ENCODE data around the gene LRRN4CL.
"Not testable (repeated sequence)": the region's sequence is repeated elsewhere in the genome, so short reads cannot be mapped to it uniquely, and the experiment has no call there.

Gene LRRN4CL

DNA sequence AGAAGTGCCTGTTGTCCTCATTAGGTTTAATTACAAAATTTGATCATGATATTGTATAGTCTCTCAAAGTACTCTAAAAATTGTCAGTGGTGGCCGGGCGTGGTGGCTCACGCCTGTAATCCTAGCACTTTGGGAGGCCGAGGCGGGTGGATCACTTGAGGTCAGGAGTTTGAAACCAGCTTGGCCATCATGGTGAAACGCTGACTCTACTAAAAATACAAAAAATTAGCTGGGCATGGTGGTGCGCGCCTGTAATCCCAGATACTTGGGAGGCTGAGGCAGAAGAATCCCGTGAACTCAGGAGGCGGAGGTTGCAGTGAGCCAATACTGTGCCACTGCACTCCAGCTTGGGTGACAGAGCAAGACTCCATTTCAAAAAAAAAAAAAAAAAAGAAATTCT lies 13.9 kb downstream of the LRRN4CL start:
- not testable (repeated sequence) for DNase-seq (ENCODE audit: low read depth)

DNA sequence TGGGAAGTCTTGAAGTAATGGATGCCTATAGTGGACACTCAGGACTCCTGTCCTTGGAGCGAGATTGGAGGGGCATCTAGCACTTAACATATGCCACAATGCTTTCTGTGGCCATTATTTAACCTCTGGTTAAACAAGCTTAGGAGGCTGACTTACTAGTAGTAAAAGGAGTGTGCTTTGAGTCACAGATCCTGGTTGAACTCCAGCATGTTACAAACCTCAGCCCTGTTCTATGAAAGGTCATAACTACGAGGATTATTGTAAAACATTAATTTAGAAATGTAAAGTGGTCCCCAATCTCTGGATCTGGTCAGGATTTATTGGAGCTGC lies 16.2 kb downstream of the LRRN4CL start:
- DNase-seq (ENCODE audit: low read depth) = no peak

DNA sequence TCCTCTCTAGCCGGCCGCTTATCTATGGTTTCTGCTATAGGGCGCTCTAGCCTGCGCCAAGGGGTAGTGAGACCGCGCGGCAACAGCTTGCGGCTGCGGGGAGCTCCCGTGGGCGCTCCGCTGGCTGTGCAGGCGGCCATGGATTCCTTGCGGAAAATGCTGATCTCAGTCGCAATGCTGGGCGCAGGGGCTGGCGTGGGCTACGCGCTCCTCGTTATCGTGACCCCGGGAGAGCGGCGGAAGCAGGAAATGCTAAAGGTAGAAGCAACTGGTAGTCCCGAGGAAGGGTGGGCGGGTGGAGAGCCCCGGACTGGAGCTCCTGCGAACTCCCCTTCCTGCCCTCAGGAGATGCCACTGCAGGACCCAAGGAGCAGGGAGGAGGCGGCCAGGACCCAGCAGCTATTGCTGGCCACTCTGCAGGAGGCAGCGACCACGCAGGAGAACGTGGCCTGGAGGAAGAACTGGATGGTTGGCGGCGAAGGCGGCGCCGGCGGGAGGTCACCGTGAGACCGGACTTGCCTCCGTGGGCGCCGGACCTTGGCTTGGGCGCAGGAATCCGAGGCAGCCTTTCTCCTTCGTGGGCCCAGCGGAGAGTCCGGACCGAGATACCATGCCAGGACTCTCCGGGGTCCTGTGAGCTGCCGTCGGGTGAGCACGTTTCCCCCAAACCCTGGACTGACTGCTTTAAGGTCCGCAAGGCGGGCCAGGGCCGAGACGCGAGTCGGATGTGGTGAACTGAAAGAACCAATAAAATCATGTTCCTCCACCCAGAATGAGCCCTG lies 17.5 kb downstream of the LRRN4CL start, which contains the start of the genes LBHD1 and UQCC3:
Gene LBHD1, minus strand, starts transcription at position 660 of the 782 bp plus-strand sequence. CDS start 2,236 bp downstream, outside the sequence.
Gene UQCC3, plus strand, starts transcription at position 66 of the 782 bp plus-strand sequence. Its CDS starts 73 bp downstream, at position 139.
- DNase-seq (ENCODE audit: low read depth) = peak; percentile 72

- DNase-seq (ENCODE audit: low read depth) = no peak
These were observed 18.1 kb downstream of the LRRN4CL start for GRCh38 chr11:62671236-62671607.

DNA sequence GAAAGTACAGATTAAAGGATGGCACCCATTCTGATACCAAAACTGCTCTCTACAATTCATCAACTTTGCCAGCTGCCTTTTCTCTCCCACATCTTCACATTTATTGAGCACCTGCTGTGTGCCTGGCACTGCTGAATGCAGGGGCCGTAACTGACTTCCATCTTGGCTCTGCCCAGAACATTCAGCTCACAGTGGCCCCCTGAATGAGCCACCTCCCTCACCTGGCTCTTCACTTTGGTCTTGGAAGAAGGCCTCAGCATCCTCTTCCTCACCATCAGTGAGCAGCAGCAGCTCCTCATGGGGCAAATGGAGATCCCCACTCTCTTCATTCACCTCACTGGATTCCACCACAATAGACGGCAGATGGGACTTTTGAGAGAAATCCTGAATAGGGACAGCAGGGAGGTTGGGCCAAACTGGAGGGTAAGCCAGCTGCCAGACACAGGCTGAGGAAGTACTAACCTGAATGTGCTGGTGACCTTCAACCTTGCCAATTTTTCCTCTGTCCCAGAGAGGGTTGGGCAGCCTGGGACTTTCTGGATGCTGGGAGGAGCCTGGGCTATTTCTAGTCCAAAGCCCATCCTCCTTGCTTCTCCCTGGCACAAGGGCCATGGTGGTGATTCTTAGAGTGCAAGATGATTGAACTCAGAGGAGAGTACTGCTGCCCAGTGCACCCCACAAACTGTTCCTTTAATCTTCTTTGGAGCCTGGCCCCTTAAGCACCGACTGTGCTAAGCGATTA lies 19.7 kb downstream of the LRRN4CL start:
- no peak for DNase-seq (ENCODE audit: low read depth)

- no peak for DNase-seq (ENCODE audit: low read depth)
These were observed 21.9 kb downstream of the LRRN4CL start for GRCh38 chr11:62667460-62667859.

- no peak for DNase-seq (ENCODE audit: low read depth)
These were observed 22.9 kb downstream of the LRRN4CL start for GRCh38 chr11:62666259-62666926.

DNA sequence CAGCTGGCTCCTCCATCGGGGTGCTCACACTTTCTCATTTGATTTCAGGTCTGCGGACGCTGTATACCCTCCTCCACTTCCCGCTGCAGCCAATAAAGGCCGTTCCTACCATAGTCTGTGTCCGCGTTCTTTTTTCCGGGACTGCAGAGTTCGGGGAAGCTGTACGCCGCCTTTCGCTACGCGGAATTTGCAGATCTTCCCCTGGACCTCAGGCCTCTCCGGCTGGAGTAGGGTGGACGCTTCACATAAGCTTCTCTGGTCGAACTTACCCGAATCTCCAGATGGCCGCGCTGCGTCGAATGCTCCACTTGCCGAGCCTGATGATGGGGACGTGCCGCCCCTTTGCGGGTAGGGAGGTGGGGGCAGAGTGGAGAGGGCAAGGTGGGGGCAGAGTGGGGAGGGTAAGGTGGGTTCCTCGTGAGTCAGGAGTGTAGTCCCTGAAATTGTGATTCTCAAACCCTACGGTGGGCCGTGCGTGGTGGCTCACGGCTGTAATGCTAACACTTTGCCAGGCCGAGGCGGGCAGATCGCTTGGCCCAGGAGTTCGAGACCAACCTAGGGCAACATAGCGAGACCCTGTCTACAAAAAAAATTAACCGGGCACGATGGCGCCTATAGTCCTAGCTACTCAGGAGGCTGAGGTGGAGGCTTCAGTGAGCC lies 23.6 kb downstream of the LRRN4CL start:
- peak; percentile 46 for DNase-seq (ENCODE audit: low read depth)

DNA sequence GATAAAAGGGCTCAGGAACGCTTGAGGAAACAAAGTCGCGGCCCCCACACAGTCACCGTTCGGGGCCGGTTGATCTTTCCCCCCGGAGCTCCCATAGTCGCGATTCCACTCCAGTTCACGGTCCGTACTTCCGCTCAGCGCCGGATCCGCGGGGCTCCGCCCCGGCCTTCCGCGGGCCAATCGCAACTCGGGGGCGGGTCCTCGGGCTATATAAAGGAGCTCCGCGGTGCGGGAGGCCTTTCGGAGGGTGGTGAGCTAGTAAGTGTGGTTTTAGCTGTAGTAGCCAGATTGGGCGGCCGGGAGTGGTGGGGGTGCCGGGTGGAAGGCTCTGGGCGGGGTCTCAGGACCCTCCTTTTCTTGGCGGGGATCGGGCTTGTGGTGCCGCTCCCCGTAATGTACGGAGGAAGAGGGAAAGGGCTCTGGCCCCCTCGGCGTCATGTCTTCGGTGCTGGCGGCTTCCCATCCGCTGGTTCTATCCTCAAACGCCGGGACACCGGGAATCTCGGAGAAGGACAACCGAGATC lies 24.2 kb downstream of the LRRN4CL start, which contains the start of the genes C11orf98 and CSKMT:
Gene C11orf98, minus strand, starts transcription at position 136 of the 524 bp plus-strand sequence. Its CDS starts 41 bp downstream, at position 95.
Gene CSKMT, plus strand, starts transcription at position 238 of the 524 bp plus-strand sequence. CDS start 568 bp downstream, outside the sequence.
- DNase-seq (ENCODE audit: low read depth) = peak; percentile 96

DNA sequence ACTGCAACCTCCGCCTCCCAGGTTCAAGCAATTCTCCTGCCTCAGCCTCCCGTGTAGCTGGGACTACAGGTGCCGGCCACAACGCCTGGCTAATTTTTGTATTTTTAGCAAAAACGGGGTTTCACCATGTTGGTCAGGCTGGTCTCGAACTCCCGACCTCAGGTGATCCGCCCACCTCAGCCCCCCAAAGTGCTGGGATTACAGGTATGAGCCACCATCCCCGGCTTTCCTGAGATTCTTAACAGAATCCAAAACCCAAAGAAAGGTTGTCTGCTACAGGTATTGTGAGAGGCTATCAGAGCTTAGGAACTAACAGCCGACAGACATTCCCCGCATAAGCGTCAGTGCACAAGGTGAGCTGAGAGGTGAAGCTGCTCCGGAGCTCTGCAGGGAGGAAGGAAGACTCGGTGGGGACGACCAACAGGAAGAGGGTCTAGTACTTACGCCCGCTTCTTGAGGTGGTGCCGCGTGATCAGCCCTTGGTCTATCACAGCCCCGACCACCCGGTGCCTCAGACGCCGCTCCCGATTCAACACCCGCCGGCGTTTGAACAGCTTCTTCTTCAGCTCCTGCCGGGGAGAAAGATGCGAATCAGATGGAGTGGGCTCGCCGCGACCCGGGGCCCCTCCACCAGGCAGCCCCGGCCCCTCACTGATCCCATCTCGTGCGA lies 24.8 kb downstream of the LRRN4CL start:
- no peak for DNase-seq (ENCODE audit: low read depth)

DNA sequence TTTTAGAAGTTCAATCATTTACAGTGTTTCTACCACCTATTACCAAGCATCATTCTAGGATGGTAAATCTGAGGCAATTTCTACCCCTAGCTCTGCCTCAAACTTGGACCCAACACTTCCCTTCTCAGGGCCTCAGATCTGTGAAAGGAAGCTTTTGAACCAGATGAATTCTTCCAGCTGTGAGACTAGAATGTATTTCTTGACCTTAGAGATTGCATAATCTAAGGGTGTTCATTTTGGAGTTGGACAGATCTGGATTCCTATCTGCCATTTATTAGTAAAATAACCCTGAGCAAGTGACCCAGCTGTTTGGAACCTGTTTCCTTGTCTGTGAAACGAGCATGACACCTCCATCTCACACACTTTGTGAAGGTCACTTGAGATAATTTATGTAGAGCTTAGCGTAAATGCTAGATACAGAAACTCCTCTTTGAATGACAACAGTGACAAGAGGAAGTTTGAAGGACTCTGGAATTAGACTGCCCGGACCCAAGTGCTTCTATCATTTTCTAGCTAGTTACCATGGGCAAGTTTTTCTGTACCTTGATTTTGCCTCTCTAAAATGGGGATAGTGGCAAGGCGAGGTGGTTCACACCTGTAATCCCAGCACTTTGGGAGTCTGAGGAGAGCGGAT lies 32.4 kb downstream of the LRRN4CL start:
- DNase-seq (ENCODE audit: low read depth) = no peak

DNA sequence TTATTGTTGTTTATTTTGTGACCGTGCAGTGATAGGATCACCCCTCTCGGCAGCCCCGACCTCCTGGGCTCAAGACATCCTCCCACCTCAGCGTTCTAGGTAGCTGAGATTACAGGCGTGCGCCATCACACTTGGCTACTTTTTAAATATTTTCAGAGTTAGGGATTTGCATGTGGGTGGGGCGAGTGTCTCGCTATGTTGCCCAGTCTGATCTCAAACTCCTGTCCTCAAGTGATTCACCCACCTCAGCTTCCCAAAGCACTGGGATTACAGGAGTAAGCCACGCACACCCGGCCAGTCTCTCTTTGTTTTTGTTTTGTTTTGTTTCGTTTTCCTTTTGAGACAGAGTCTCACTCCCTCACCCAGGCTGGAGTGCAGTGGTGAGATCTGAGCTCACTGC lies 35.0 kb downstream of the LRRN4CL start:
- no peak for DNase-seq (ENCODE audit: low read depth)

DNA sequence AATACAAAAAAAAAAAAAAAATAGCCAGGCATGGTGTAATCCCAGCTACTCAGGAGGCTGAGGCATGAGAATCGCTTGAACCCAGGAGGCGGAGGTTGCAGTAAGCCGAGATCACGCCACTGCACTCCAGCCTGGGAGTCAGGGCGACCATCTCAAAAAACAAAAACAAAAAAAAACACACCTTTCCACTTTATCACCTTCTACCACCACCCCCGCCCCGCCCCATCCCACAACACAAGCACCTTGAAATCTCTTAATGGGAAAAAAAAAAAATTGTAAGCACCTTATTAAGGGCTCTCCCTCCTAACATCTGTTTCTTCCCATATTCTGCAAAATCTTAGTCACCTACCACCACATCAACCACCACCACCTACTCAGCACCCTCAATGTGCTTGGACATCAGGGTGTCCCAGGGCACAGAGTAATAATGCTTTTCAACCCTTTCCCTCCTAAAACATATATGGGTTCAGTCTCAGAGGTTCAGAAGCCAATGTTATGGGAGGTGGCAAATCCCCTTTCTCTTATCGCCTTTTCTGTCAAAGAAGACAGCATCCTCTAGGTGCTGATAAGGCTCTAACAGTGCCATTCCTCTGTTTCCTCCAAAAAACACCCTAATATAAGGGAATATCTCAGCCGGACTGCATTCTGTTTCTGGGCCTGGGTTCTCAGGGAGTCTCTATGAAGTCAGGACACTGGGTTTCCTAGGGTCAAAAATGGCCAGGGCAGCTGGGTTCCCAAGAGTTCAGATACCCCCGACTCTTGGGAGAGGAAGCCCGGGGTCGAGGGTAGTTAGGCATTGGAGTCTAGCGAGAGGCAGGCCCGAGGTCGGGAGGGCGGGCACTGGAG lies 36.9 kb downstream of the LRRN4CL start:
- no peak for DNase-seq (ENCODE audit: low read depth)

GRCh38 chr11:62650283-62650682 lies 39.0 kb downstream of the LRRN4CL start:
- DNase-seq (ENCODE audit: low read depth) = not testable (repeated sequence)

DNA sequence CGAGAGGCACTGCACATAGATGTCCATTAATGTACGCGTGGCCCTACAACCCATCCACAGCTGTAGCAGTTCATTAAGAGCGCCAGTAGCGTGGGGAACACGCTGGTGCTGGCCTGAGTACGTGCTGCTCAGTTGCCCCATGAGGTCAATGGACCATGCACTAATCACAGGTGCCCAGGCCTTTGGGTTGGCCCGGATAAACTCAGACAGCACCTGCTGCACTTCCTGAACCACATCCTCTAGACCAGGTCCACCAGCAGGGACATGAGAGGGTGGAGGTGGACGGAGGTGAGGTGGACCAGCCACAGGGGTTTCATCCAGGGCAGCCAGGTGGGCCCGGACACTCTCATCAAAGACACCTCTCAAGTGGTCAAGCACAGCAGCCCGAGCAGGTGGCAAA lies 39.8 kb downstream of the LRRN4CL start:
- no peak for DNase-seq (ENCODE audit: low read depth)

GRCh38 chr11:62648967-62649364 lies 40.4 kb downstream of the LRRN4CL start:
- no peak for DNase-seq (ENCODE audit: low read depth)

DNA sequence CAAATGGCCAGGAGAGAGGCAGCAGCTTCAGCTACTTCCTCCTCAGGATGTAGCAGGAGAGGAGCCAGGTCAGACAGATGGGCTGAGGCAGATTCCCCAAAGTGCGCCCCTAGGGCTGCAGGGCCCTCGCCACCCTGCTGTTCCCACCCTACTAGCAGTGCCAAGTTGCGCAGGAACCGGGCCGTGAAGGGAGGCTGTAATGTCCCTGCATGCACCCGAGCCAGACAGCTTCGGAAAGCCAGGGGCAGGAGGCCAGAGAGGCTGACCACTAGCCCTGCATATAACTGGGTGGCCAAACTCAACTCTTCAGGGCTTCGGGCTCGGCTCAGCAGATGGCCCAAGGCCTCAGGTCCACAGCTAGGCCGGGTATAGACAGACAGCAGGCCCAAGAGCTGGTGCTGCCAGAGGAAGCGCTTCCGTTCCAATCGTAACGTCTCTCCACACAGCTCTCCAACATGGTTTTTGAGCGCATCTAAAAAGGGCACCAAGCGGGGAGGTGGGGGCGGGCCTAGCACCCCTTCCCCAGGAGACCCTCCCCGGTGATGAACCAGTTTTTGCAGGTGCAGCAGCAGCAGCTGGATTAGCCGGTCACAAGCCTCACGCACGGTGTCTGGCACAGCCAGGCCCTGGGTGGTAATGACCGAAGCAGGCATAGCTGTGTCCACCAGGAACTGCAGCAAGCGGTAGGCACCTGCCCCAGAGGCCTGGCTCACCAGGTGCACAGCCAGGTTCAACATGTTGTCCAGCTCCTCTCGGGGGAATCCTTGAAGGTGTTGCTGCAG lies 41.0 kb downstream of the LRRN4CL start:
- DNase-seq (ENCODE audit: low read depth) = no peak

DNA sequence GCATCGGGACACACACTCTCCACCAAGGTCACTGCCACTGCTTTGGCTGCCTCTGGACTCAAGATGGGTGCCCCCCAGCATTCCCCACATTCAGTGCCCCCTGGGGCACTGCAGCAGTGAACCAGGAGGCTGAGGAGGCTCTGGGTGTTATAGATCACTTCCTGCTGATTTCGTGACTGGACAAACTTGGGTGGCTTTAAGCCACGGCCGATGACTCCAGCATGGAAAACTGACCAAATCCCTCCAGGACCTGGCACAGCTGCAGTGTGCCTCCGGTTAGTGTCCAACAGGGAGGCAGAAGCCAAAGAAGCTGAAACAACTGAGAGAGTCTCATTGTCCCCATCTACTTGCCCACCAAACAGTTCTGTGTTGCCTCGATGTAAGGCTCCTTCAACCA lies 41.7 kb downstream of the LRRN4CL start:
- DNase-seq (ENCODE audit: low read depth) = no peak
